RWPE2 (cell line): ENCODE data around the gene NANOG.
"Not testable (repeated sequence)": the region's sequence is repeated elsewhere in the genome, so short reads cannot be mapped to it uniquely, and the experiment has no call there.

Experiments used
- ATAC-seq: fragments of 200-7000 bp; cut with Tn5 transposase; 3 replicates; pipeline ENCODE4 v1.9.1; 2021; ENCODE audit warnings: low read depth
- DNase-seq: peaks from one replicate; pipeline ENCODE4 v3.0.0-alpha.2; 2020; ENCODE audit warnings: low spot score
- H3K27ac ChIP-seq: fragments of 450-650 bp; 2 replicates; pipeline ENCODE4 v1.5.1; 2017; ENCODE audit warnings: mild to moderate bottlenecking; ENCODE audit not compliant: poor library complexity, severe bottlenecking
- H3K27me3 ChIP-seq: fragments of 250-450 bp; sonication (Bioruptor Pico); 2 replicates; pipeline ENCODE4 v1.5.1; 2021; ENCODE audit warnings: mild to moderate bottlenecking, moderate library complexity; ENCODE audit not compliant: insufficient read depth, poor library complexity, severe bottlenecking
- H3K36me3 ChIP-seq: fragments of 250-450 bp; sonication (Bioruptor Pico); 2 replicates; pipeline ENCODE4 v1.5.1; 2020; ENCODE audit warnings: low read depth, mild to moderate bottlenecking, moderate library complexity
- H3K4me1 ChIP-seq: fragments of 250-450 bp; sonication (Bioruptor Pico); 2 replicates; pipeline ENCODE4 v1.5.1; 2021; ENCODE audit warnings: mild to moderate bottlenecking, moderate library complexity; ENCODE audit not compliant: insufficient read depth, poor library complexity, severe bottlenecking
- H3K4me3 ChIP-seq: fragments of 250-450 bp; sonication (Bioruptor Pico); 2 replicates; pipeline ENCODE4 v1.5.1; 2021; ENCODE audit warnings: mild to moderate bottlenecking, moderate library complexity; ENCODE audit not compliant: severe bottlenecking
- H3K9me3 ChIP-seq: fragments of 250-450 bp; sonication (Bioruptor Pico); 2 replicates; pipeline ENCODE4 v1.5.1; 2021; ENCODE audit warnings: mild to moderate bottlenecking, moderate library complexity; ENCODE audit not compliant: severe bottlenecking
- TF ChIP-seq, protein P1 (sequence below): fragments of 450-650 bp; IDR thresholded peaks from one replicate; pipeline ENCODE4 v1.5.1; 2017; ENCODE audit warnings: mild to moderate bottlenecking, moderate library complexity; ENCODE audit not compliant: poor library complexity, severe bottlenecking

The NANOG gene

DNA sequence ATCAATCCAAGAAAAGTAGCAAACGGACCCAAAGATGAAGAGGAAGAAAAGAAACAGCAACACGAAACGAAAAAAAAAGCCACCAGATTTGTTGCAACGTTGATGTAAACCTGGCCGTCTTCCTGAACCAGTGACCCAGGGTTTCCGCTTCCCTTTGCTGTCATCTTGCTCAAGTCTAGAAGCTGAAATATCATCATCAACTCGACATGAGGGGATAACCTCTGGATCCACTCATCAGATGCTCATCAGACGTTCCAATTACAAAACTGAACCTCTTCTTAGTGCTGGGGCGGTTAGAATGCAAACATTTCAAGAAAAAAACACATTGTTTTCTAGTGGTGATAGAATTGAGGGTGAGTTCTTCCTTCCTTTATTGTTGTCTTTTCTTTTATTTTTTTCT, 54.4 kb downstream of the NANOG start:
- not testable (repeated sequence) for H3K27ac ChIP-seq, H3K4me3 ChIP-seq

DNA sequence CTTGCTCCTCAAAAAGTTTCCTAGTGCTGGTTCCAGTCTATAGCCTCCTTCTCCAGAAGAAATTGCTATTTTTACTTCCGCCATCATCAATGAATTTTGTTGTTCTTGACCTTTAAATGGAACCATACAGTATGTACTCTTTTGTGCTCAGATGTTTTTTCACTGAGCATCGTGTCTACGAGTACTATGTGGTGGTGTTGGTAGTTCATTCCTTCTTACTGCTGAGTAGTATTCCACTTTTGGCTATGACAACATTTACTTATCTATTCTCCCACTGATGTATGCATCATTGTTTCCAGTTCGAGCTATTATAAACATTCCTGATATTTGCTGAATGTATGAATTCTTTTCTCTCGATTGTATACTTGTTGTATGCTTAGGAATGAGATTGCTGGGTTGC, 54.9 kb downstream of the NANOG start:
- H3K27me3 ChIP-seq, result no peaks in the 10 kb centered on the region
- ATAC-seq (no peak), DNase-seq (no peak)
- H3K4me3 ChIP-seq, result no peak overlapping the region
- H3K27ac ChIP-seq, result no peak overlapping the region
- TF ChIP-seq, protein P1, sequence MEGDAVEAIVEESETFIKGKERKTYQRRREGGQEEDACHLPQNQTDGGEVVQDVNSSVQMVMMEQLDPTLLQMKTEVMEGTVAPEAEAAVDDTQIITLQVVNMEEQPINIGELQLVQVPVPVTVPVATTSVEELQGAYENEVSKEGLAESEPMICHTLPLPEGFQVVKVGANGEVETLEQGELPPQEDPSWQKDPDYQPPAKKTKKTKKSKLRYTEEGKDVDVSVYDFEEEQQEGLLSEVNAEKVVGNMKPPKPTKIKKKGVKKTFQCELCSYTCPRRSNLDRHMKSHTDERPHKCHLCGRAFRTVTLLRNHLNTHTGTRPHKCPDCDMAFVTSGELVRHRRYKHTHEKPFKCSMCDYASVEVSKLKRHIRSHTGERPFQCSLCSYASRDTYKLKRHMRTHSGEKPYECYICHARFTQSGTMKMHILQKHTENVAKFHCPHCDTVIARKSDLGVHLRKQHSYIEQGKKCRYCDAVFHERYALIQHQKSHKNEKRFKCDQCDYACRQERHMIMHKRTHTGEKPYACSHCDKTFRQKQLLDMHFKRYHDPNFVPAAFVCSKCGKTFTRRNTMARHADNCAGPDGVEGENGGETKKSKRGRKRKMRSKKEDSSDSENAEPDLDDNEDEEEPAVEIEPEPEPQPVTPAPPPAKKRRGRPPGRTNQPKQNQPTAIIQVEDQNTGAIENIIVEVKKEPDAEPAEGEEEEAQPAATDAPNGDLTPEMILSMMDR, result no peak
- no peaks in the 10 kb centered on the region for H3K36me3 ChIP-seq
- H3K9me3 ChIP-seq, result no peaks in the 10 kb centered on the region
- H3K4me1 ChIP-seq, result no peaks in the 10 kb centered on the region

More for the DNA sequence above, 54.4 kb downstream of the NANOG start:
- not testable (repeated sequence) for H3K27me3 ChIP-seq, H3K36me3 ChIP-seq, ATAC-seq, H3K4me1 ChIP-seq, DNase-seq, H3K9me3 ChIP-seq

GRCh38 chr12:7847226-7848097, 58.3 kb downstream of the NANOG start:
- not testable (repeated sequence) for DNase-seq, H3K9me3 ChIP-seq, H3K4me3 ChIP-seq, H3K27me3 ChIP-seq, H3K27ac ChIP-seq, H3K36me3 ChIP-seq, ATAC-seq, H3K4me1 ChIP-seq

DNA sequence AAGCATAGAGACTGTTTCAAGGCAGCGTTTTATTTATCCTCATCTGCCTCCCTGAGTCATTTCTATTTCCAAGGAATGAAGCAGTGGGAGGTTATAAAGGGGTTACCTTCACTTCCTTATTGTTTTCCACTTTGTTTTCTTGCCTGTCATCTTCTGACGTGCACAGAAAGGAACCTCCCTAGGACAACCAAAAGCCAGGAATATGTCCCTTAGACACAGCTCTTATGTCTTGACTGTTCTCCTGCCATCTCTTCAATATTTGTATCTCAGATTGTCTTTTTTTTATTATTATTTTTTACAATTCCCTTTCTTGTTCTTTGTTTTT, 58.9 kb downstream of the NANOG start:
- ATAC-seq, H3K27ac ChIP-seq, H3K9me3 ChIP-seq, H3K4me3 ChIP-seq, H3K27me3 ChIP-seq, H3K36me3 ChIP-seq, DNase-seq, H3K4me1 ChIP-seq: not testable (repeated sequence)
